HG02571 (cell line): ENCODE measurements around the gene ACVR1B.
"Not testable (repeated sequence)": the region's sequence is repeated elsewhere in the genome, so short reads cannot be mapped to it uniquely, and the experiment has no call there.

Experiments used
- ATAC-seq: cut with Tn5 transposase; IDR thresholded peaks from one replicate; pipeline ENCODE4 v1.9.1; 2021; ENCODE audit warnings: mild to moderate bottlenecking, moderate library complexity; ENCODE audit not compliant: unreplicated experiment

ACVR1B gene

DNA sequence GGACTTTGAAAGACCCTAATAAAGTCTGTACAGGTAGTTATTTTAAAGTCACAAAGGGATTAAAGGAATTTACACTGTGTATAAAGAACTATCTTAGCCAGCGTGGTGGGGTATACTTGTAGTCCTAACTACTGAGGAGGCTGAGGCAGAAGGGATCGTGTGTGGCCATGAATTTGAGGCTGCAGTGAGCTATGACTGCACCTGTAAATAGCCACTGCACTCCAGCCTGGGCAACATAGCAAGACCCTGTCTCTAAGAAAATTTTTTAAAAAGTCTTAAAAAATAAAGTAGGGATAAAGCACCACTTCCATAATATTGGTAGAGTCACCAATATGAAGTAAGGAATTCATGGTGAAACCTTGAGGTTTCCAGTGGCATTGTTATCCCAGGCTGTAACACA lies 18.1 kb downstream of the ACVR1B start:
- ATAC-seq, result no peak

DNA sequence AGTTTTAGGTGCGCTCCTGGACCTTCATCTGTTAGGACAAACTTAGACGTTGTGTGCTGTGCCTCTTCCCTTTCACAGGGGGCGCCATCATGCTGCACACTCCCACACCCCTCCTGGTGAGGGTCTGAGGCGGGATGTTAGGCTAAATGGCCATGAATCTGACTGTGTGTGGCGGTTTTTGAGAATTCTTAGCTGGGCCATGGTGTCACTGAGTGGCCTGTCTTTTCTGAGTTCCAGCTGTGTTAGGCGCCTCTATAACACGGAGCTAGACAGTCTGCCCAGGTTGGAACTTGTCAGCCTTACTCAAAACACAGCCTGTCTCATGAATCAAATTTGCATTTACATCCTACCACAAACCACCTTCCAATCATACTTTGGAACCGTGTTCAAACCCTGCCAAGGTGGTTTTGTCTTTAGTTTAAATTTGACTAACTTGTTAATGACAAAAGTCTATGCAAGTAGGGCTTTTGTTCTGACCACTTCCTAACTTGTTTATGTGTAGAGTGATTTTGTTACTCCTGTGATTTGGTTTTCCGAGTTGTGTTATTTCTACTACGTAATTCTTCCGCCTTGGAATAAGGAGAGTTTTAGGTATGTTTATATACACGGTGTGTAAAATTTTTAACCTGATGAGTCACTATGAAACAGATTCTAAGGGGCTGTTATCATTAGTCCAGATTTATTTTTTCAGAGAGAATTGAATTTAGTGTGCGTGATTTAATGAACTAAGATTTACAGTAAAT lies 19.6 kb downstream of the ACVR1B start:
- peak; percentile 91 for ATAC-seq

- ATAC-seq, result no peak
Observed at GRCh38 chr12:51971679-51972421, 20.4 kb downstream of the ACVR1B start.

DNA sequence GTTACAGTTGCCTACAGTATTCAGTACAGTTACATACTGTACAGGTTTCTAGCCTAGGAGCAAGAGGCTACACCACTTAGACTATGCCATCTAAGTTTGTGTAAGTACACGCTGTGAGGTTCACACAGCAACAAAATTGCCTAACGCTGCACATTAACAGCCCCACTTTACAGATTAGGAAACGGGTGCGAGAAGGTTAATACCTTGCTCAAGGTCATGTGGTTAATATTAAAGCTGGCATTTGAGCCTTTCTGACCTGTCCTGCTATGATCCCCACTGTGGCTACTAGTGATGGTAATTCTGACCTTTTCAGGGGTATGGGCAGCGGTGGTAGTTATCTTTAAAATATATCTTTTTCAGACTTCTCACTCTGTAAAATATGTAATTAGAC lies 20.9 kb downstream of the ACVR1B start:
- ATAC-seq, result no peak

GRCh38 chr12:51972849-51973273 lies 21.4 kb downstream of the ACVR1B start:
- no peak for ATAC-seq

DNA sequence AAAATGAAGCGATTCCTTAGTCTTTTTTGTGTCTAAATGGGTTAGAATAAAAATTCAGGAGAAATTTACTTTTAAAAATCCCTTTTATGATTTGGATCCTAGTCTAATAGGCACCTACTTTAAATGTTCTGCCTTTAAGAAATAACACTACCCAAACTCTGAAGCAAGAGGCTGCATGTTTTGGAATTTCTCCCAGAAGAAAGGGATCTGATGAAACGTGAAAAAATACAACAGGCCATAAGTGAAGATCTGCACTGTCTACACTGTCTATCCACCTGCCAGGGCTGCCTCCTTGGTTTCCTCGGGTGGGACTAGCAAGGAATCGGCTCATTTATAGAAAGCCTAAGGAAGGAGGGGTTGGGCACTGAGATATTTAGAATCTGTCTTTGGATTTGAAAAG lies 22.1 kb downstream of the ACVR1B start:
- no peak for ATAC-seq

GRCh38 chr12:51974646-51975045 lies 23.1 kb downstream of the ACVR1B start:
- no peak for ATAC-seq

DNA sequence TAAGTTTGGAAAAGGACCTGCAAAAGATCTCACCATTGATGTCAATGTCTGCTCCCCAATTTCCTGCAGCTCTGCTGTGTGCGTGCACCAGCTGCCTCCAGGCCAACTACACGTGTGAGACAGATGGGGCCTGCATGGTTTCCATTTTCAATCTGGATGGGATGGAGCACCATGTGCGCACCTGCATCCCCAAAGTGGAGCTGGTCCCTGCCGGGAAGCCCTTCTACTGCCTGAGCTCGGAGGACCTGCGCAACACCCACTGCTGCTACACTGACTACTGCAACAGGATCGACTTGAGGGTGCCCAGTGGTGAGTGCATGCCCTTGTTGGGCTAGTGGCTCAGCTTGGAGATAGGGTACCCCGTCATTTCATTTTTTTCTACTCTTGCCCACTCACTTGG lies 23.7 kb downstream of the ACVR1B start:
- no peak for ATAC-seq

GRCh38 chr12:51976376-51977160 lies 25.1 kb downstream of the ACVR1B start:
- no peak for ATAC-seq

DNA sequence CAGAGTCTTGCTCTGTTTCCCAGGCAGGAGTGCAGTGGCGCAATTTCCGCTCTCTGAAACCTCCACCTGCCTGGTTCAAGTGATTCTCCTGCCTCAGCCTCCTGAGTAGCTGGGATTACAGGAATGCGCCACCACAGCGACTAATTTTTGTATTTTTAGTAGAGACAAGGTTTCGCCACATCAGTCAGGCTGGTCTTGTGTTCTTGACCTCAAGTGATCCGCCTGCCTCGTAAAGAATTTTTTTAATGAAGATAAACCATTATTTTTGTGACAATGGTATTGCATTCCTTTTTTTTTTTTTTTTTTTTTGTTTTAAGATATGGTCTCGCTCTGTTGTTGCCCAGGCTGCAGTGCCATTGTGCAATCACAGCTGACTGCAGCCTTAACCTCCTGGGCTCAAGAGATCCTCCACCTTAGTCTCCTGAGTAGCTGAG lies 25.8 kb downstream of the ACVR1B start:
- ATAC-seq, result no peak

GRCh38 chr12:51979306-51979705 lies 27.8 kb downstream of the ACVR1B start:
- ATAC-seq, result not testable (repeated sequence)

DNA sequence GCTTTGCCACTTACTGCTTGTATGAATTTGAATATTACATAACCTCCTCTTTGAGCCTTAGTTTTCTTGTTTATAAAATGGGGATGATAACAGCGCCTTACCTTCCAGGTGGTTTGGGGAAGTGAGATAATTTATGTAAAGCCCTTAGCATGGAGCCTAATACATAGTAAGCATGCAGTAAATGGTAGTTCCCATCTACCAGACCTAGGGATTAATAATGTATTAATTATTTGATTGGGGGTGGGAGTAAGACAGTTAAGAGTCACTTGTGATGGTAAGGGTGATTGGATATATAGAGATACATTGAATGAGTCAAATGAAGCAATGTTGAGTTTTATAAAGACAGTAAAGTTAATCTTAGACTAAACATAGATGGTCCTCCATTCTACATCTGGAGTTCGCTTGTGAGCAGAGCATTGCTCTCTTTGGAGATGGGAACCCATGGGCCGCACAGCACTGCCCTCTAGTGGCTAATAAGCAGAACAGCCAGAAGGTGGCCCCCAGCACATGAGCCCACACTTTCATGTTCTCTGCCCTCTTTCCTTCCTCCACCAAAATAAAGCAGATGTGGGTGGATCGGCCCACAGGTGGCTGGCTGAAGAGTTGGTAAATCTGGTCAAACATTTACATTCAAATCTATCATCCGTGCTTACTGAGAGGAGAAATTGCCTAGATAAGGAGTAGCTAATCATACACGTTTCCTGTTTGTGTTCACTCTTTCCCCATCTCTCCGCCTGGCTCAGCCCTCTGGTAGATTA lies 28.7 kb downstream of the ACVR1B start:
- peak; percentile 85 for ATAC-seq

DNA sequence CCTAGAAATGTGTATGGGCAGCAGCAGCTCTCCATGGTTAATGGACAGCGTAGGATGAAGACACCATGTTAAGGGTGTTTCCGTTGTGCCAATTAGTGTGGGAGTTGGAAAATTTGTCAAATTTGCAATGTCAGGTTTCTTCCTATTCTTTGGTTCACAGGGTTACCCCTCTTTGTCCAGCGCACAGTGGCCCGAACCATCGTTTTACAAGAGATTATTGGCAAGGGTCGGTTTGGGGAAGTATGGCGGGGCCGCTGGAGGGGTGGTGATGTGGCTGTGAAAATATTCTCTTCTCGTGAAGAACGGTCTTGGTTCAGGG lies 29.3 kb downstream of the ACVR1B start:
- no peak for ATAC-seq

DNA sequence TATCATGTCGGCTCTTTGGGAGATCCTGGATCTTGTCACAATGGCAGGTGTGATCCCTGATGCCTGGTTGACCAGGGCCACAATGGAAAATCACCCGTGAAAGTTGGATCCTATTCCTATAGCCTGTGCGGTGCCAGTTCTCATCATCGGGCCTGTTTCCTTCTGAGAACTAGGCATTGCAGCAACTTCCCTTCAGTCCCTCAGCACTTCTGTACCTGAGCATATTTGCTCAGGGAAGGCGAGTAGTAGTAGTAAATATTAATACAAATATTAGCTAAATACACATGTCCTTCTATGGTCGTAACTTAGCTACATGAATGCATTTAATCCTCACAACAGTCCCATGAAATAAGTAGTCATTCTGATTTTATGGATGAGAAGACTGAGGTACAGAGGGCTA lies 33.2 kb downstream of the ACVR1B start:
- no peak for ATAC-seq

GRCh38 chr12:51985154-51985835 lies 33.8 kb downstream of the ACVR1B start:
- no peak for ATAC-seq

DNA sequence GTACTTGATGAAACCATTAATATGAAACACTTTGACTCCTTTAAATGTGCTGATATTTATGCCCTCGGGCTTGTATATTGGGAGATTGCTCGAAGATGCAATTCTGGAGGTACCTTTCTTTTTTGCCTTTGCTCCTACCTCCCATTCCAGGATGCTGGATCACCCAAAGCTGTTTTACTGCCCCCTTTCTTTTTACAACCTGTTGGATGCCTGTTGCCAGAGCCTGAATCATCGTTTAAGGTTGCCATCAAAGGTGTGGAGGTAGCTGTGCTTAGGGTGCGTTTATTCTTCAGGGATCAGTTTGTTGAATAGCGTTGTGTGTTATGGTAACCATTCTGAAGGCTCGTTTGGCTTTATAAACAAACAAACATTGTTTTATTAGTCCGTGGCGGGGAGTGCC lies 35.3 kb downstream of the ACVR1B start:
- ATAC-seq, result no peak

GRCh38 chr12:51992246-51992645 lies 40.7 kb downstream of the ACVR1B start:
- ATAC-seq, result no peak

DNA sequence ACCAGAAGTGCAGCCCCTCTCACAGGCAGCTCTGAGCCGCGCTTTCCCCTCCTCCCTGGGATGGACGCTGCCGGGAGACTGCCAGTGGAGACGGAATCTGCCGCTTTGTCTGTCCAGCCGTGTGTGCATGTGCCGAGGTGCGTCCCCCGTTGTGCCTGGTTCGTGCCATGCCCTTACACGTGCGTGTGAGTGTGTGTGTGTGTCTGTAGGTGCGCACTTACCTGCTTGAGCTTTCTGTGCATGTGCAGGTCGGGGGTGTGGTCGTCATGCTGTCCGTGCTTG lies 43.0 kb downstream of the ACVR1B start:
- no peak for ATAC-seq

GRCh38 chr12:51994959-51995358 lies 43.5 kb downstream of the ACVR1B start:
- ATAC-seq, result no peak

GRCh38 chr12:51997136-51997535 lies 45.6 kb downstream of the ACVR1B start:
- ATAC-seq, result no peak
